ENCODE results near the gene CPXM2. TPM values are rescaled to one million over a fixed set of nuclear protein-coding genes. Genes with fewer than 3 reads are reported as not detected.

The CPXM2 gene
- not detected in 5 replicates for total RNA-seq (2022; extraction: Qiagen RNA extraction; ENCODE audit: low read depth)

DNA sequence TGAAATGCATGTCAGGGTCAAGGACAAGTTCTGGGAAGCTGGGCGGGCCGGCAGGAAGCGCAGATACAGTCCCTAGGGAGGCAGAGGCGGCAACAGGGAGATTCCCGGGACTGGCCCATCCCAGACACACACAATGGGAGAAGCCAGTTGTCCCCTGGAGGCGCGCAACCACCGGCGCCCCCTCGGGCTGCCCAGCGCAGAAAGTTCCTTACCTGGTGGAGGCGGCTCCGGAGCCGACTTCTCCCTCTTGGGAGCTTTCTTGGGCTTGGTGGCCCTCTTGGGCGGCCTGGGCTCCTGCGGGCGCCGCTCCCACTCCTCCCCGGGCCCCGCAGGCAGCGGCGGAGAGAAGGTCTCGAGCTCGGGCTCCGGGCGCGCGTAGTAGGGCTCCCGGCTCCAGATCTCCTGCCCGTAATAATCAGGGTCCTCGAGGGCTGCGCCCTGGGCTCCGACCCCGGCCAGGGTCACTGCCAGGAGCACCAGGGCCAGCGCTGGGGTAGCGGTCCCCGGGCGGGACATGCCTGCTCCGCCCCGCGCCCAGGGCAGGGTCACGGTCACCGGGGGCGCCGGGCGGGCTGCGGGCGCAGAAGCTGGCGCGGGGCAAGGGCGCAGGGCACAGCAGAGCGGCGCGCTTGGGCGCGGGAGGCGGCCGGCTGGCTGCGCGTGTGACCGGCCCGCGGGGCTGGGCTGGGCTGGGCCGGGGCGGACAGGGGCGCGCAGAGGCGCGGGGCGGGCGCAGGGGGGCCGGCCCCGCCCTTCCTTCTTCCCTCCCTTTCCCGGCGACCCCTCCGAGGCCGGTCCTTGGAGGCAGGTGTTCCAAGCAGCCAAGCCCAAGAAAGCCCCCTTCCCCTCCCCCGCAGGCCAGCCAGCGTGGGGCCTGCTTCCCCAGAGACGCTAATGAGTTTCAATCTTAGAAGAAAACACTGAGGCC lies at the start of gene CPXM2:
Gene CPXM2, minus strand, starts transcription at position 664 of the 928 bp plus-strand sequence. Its CDS starts 148 bp downstream, at position 516.

Other genes with a start within 250 kb of the CPXM2 start
- gene GPR26, start 225.5 kb downstream of the CPXM2 start, total RNA-seq (2022; extraction: Qiagen RNA extraction; ENCODE audit: low read depth), result not detected in 5 replicates
- gene CHST15, start 201.8 kb upstream of the CPXM2 start, total RNA-seq (2022; extraction: Qiagen RNA extraction; ENCODE audit: low read depth), result 7.1 to 8.3 TPM (median 7.7 TPM) in 5 replicates